HCEC 1CT (cell line): ENCODE measurements around the gene E4F1.

Source experiments
- DNase-seq: peaks from one replicate; pipeline ENCODE4 v3.0.0-alpha.2; 2017

The E4F1 gene

GRCh38 chr16:2206780-2207433, 16.5 kb upstream of the E4F1 start:
- DNase-seq = no peak

GRCh38 chr16:2207872-2208271, 15.5 kb upstream of the E4F1 start:
- DNase-seq = no peak

GRCh38 chr16:2208308-2208707, 15.1 kb upstream of the E4F1 start:
- no peak for DNase-seq

GRCh38 chr16:2208772-2209171, 14.6 kb upstream of the E4F1 start:
- DNase-seq = no peak

- DNase-seq = no peak
These were observed 14.0 kb upstream of the E4F1 start for GRCh38 chr16:2209258-2210008.

- no peak for DNase-seq
These were observed 13.4 kb upstream of the E4F1 start for GRCh38 chr16:2210009-2210332.

- DNase-seq = no peak
These were observed 12.7 kb upstream of the E4F1 start, which contains the start of gene BRICD5 for GRCh38 chr16:2210386-2211365. Gene BRICD5 (minus strand): TSS chr16:2210863. CDS start chr16:2210833, 30 bp downstream.

GRCh38 chr16:2211923-2212347, 11.5 kb upstream of the E4F1 start:
- no peak for DNase-seq

- no peak for DNase-seq
These were observed 10.7 kb upstream of the E4F1 start for GRCh38 chr16:2212362-2213324.

- DNase-seq = no peak
These were observed 9.3 kb upstream of the E4F1 start for GRCh38 chr16:2213817-2214718.

GRCh38 chr16:2214719-2214968, 8.7 kb upstream of the E4F1 start, which contains the start of gene PGP:
Gene PGP (minus strand): TSS chr16:2214840. CDS start chr16:2214777, 63 bp downstream.
- DNase-seq = no peak

- DNase-seq = no peak
These were observed 7.1 kb upstream of the E4F1 start for GRCh38 chr16:2216330-2216729.

GRCh38 chr16:2223942-2224486, 623 bp downstream of the E4F1 start:
- DNase-seq = peak; percentile 10

- peak; percentile 15 for DNase-seq
These were observed 2.9 kb downstream of the E4F1 start for GRCh38 chr16:2226245-2226793.

- DNase-seq = no peak
These were observed 3.5 kb downstream of the E4F1 start for GRCh38 chr16:2226918-2227317.

GRCh38 chr16:2228161-2228824, 4.9 kb downstream of the E4F1 start:
- no peak for DNase-seq

- DNase-seq = no peak
These were observed 5.7 kb downstream of the E4F1 start for GRCh38 chr16:2229091-2229490.

- no peak for DNase-seq
These were observed 6.3 kb downstream of the E4F1 start for GRCh38 chr16:2229632-2230250.

GRCh38 chr16:2230376-2230775, 7.0 kb downstream of the E4F1 start:
- DNase-seq = no peak
